ENCODE measurements around the gene ADGRG7.
"Not testable (repeated sequence)": the region's sequence is repeated elsewhere in the genome, so short reads cannot be mapped to it uniquely, and the experiment has no call there.

The ADGRG7 gene

GRCh38 chr3:100578646-100579045, 30.8 kb upstream of the ADGRG7 start:
- Histone ChIP-seq H3K27me3 (no peaks in the 10 kb centered on the region), H3K4me1 (peaks cover 0 to 17% (median 5%) of the 10 kb centered on the region in 4 donors), H3K4me3 (no peak overlapping the region), H3K9me3 (no peaks in the 10 kb centered on the region), H3K36me3 (peaks cover 0 to 5% (median 0%) of the 10 kb centered on the region in 3 donors), H3K27ac (no peak overlapping the region)
- DNase-seq = no peak
- no peak for TF ChIP-seq CTCF (IDR thresholded peaks at IDR 0.05)
- intact Hi-C loops (cut with DNase I; ENCODE audit: low total_unique reads) = no loop called here

- peaks cover 0 to 5% (median 0%) of the 10 kb centered on the region in 3 donors for H3K36me3 ChIP-seq
- intact Hi-C loops (cut with DNase I; ENCODE audit: low total_unique reads) = no loop called here
Measured at GRCh38 chr3:100580147-100580546, 29.3 kb upstream of the ADGRG7 start.

GRCh38 chr3:100581650-100582049, 27.8 kb upstream of the ADGRG7 start:
- DNase-seq = no peak
- intact Hi-C loops (cut with DNase I; ENCODE audit: low total_unique reads) = no loop called here
- no peak overlapping the region for H3K4me3 ChIP-seq
- no peaks in the 10 kb centered on the region for H3K27me3 ChIP-seq
- no peaks in the 10 kb centered on the region for H3K9me3 ChIP-seq
- H3K27ac ChIP-seq = no peak overlapping the region
- peaks cover 0 to 17% (median 5%) of the 10 kb centered on the region in 4 donors for H3K4me1 ChIP-seq
- TF ChIP-seq CTCF (IDR thresholded peaks at IDR 0.05) = no peak
- peaks cover 0 to 5% (median 0%) of the 10 kb centered on the region in 3 donors for H3K36me3 ChIP-seq

More at GRCh38 chr3:100580147-100580546, 29.3 kb upstream of the ADGRG7 start:
- H3K27ac ChIP-seq = no peak overlapping the region
- no peak overlapping the region for H3K4me3 ChIP-seq
- DNase-seq = no peak
- TF ChIP-seq CTCF (IDR thresholded peaks at IDR 0.05) = no peak
- peaks cover 0 to 17% (median 5%) of the 10 kb centered on the region in 4 donors for H3K4me1 ChIP-seq
- no peaks in the 10 kb centered on the region for H3K27me3 ChIP-seq
- no peaks in the 10 kb centered on the region for H3K9me3 ChIP-seq

GRCh38 chr3:100582157-100582556, 27.2 kb upstream of the ADGRG7 start:
- Histone ChIP-seq H3K27ac (peak overlapping the region in 1 of 2 donors; percentile 36), H3K4me1 (peaks cover 0 to 17% (median 5%) of the 10 kb centered on the region in 4 donors)
- DNase-seq; intact Hi-C loops (cut with DNase I; ENCODE audit: low total_unique reads); H3K27me3 ChIP-seq; H3K4me3 ChIP-seq; H3K9me3 ChIP-seq; H3K36me3 ChIP-seq: not testable (repeated sequence)

- Histone ChIP-seq H3K27me3 (no peaks in the 10 kb centered on the region), H3K27ac (no peak overlapping the region), H3K9me3 (no peaks in the 10 kb centered on the region), H3K4me3 (no peak overlapping the region), H3K36me3 (no peaks in the 10 kb centered on the region), H3K4me1 (peaks cover 0 to 17% (median 5%) of the 10 kb centered on the region in 4 donors)
- intact Hi-C loops (cut with DNase I; ENCODE audit: low total_unique reads) = no loop called here
- TF ChIP-seq CTCF (IDR thresholded peaks at IDR 0.05) = no peak
- DNase-seq = no peak
Measured at GRCh38 chr3:100584101-100584660, 25.2 kb upstream of the ADGRG7 start.

- DNase-seq = no peak
- no peak overlapping the region for H3K27ac ChIP-seq
- H3K4me1 ChIP-seq = peaks cover 0 to 14% (median 4%) of the 10 kb centered on the region in 4 donors
- H3K36me3 ChIP-seq = no peaks in the 10 kb centered on the region
- no peak for TF ChIP-seq CTCF (IDR thresholded peaks at IDR 0.05)
- intact Hi-C loops (cut with DNase I; ENCODE audit: low total_unique reads) = loop anchor here (5.0 kb wide), 1 partner anchor 125 kb away; no protein-coding TSS in a partner anchor
- no peaks in the 10 kb centered on the region for H3K9me3 ChIP-seq
- no peak overlapping the region for H3K4me3 ChIP-seq
- H3K27me3 ChIP-seq = no peaks in the 10 kb centered on the region
Measured at GRCh38 chr3:100586832-100587231, 22.6 kb upstream of the ADGRG7 start.

All from tibial artery (tissue), 4 donors.